ENCODE results near the gene MICOS13.

The MICOS13 gene

GRCh38 chr19:5696196-5697021 lies 16.1 kb upstream of the MICOS13 start:
- no peak for TF ChIP-seq CTCF (IDR thresholded peaks at IDR 0.05)

- no peak for TF ChIP-seq CTCF (IDR thresholded peaks at IDR 0.05)
Measured at GRCh38 chr19:5695649-5696195, 15.4 kb upstream of the MICOS13 start.

- no peak for TF ChIP-seq CTCF (IDR thresholded peaks at IDR 0.05)
Measured at GRCh38 chr19:5694956-5695648, 14.8 kb upstream of the MICOS13 start.

- no peak for TF ChIP-seq CTCF (IDR thresholded peaks at IDR 0.05)
Measured at GRCh38 chr19:5694167-5694955, 14.0 kb upstream of the MICOS13 start.

GRCh38 chr19:5693195-5694166 lies 13.2 kb upstream of the MICOS13 start:
- no peak for TF ChIP-seq CTCF (IDR thresholded peaks at IDR 0.05)

GRCh38 chr19:5692723-5693194 lies 12.4 kb upstream of the MICOS13 start:
- no peak for TF ChIP-seq CTCF (IDR thresholded peaks at IDR 0.05)
